ENCODE data around the gene COPS3. TPM values are rescaled to one million over a fixed set of nuclear protein-coding genes. Genes with fewer than 3 reads are reported as not detected.

Gene COPS3
- total and polyA plus RNA-seq, 2 of the 8 experiments (the other 6 are each of a cell fraction or from before 2014, with no cell fraction given) = 82.9 to 110 TPM

GRCh38 chr17:17289086-17289485 is 8.0 kb upstream of the COPS3 start (continued):
- TF ChIP-seq CTCF (IDR thresholded peaks at IDR 0.05; ENCODE audit: control extremely low read depth in 1 of 3, insufficient read depth in 1 of 3, low read depth in 1 of 3, low read length in 3 of 3) (no peak), HDAC2 (IDR thresholded peaks at IDR 0.05; ENCODE audit: borderline replicate concordance in 1 of 2, low read depth in 2 of 2, low read length in 2 of 2) (no peak), EGR1 (IDR thresholded peaks at IDR 0.05; ENCODE audit: borderline replicate concordance, low read depth, low read length) (no peak), RNF2 (IDR thresholded peaks at IDR 0.05; ENCODE audit: borderline replicate concordance, low read depth, low read length, missing control alignments, poor library complexity, severe bottlenecking) (no peak), BACH1 (IDR thresholded peaks at IDR 0.05; ENCODE audit: low read length) (no peak), CHD2 (IDR thresholded peaks at IDR 0.05; ENCODE audit: low read length) (no peak), CEBPB (IDR thresholded peaks at IDR 0.05; ENCODE audit: low read depth, low read length) (no peak), TAF1 (IDR thresholded peaks at IDR 0.05; ENCODE audit: low read depth, low read length) (no peak)
